Prostate gland (tissue), 2 donors: ENCODE results near the gene MUC2.

Experiments used
- POLR2AphosphoS5 ChIP-seq: sonication (generic); formaldehyde crosslinking; IDR thresholded peaks from one replicate; pipeline ENCODE4 v1.6.1; 2017; ENCODE audit warnings: antibody characterized with exemption
- TF ChIP-seq, protein P1 (sequence below), 4 experiments: fragments of 200-600 bp in 2 of 4; fragments of 450-650 bp in 2 of 4; sonication (generic) in 2 of 4; IDR thresholded peaks; 1 replicate in 3 of 4; 2 replicates in 1 of 4; pipeline ENCODE4 v1.5.1; 2016 to 2019; ENCODE audit warnings: antibody characterized with exemption in 4 of 4, mild to moderate bottlenecking in 2 of 4, moderate library complexity in 2 of 4

DNA sequence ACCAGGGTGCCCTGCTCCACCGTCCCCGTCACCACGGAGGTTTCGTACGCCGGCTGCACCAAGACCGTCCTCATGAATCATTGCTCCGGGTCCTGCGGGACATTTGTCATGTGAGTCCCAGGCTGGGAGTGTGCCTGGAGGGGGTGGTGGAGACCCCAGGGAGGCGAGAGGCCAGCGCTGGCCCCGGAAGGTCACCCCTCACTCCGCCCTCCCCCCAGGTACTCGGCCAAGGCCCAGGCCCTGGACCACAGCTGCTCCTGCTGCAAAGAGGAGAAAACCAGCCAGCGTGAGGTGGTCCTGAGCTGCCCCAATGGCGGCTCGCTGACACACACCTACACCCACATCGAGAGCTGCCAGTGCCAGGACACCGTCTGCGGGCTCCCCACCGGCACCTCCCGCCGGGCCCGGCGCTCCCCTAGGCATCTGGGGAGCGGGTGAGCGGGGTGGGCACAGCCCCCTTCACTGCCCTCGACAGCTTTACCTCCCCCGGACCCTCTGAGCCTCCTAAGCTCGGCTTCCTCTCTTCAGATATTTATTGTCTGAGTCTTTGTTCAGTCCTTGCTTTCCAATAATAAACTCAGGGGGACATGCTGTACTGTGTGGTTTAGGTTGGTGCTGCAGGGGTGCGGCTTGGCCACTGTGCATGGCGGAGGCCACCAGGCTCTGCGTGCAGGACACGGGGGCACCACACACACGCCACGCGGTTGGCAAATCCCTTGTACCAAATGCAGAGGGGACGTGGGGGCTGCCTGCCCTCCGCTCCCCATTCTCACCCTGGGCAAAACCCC lies 35.4 kb downstream of the MUC2 start:
- TF ChIP-seq, protein P1, sequence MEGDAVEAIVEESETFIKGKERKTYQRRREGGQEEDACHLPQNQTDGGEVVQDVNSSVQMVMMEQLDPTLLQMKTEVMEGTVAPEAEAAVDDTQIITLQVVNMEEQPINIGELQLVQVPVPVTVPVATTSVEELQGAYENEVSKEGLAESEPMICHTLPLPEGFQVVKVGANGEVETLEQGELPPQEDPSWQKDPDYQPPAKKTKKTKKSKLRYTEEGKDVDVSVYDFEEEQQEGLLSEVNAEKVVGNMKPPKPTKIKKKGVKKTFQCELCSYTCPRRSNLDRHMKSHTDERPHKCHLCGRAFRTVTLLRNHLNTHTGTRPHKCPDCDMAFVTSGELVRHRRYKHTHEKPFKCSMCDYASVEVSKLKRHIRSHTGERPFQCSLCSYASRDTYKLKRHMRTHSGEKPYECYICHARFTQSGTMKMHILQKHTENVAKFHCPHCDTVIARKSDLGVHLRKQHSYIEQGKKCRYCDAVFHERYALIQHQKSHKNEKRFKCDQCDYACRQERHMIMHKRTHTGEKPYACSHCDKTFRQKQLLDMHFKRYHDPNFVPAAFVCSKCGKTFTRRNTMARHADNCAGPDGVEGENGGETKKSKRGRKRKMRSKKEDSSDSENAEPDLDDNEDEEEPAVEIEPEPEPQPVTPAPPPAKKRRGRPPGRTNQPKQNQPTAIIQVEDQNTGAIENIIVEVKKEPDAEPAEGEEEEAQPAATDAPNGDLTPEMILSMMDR (IDR thresholded peaks at IDR 0.05) = no peak
- TF ChIP-seq POLR2AphosphoS5 = no peak
